Small intestine (tissue), 4 donors: Measurements from ENCODE around the gene CTF1. TPM values are rescaled to one million over a fixed set of nuclear protein-coding genes. Genes with fewer than 3 reads are reported as not detected.

Experiments
- polyA plus RNA-seq, 4 donors: library from polyadenylated mRNA; stranded (reverse) in 3 of 4; unstranded in 1 of 4; fragments of 200-250 nt in 3 of 4; fragments of 120-200 nt in 1 of 4; gene quantifications; one replicate each; pipeline versions ENCODE4 v1.2.1 to v1.2.3, GENCODE V29; 2013
- donor health status: healthy with polysubstance abuse.
- donor health status: Bipolar disorder and iron deficiency.
- donor health status: healthy.

The CTF1 gene
- polyA plus RNA-seq, 4 donors: 1.1 to 3.0 TPM; not detected in 2

Other genes with a start within 250 kb of the CTF1 start
- 100 to 1,000 TPM in 2 of 4 donors, 10 to 100 TPM in 2; 32.1 to 131 (median 82.5) TPM for gene PRR14, start 245.7 kb upstream of the CTF1 start, polyA plus RNA-seq
- 10 to 100 TPM; 36.2 to 94.6 (median 47.6) TPM for gene FBRS, start 238.2 kb upstream of the CTF1 start, polyA plus RNA-seq
- 10 to 100 TPM in 2 of 4 donors, 1 to 10 TPM in 2; 1.6 to 36.8 (median 13.7) TPM for gene SRCAP, start 197.4 kb upstream of the CTF1 start, polyA plus RNA-seq
- 10 to 100 TPM; 31.2 to 46.5 (median 35.7) TPM for gene PHKG2, start 148.2 kb upstream of the CTF1 start, polyA plus RNA-seq
- gene CFAP119, start 134.6 kb upstream of the CTF1 start, polyA plus RNA-seq: 1 to 10 TPM; 2.4 to 6.5 (median 5.1) TPM
- gene RNF40, start 134.3 kb upstream of the CTF1 start, polyA plus RNA-seq: 10 to 100 TPM; 55.9 to 84.9 (median 58.1) TPM
- gene ZNF629, start 109.4 kb upstream of the CTF1 start, polyA plus RNA-seq: 10 to 100 TPM in 1 of 4 donors, 1 to 10 TPM in 3; 3.4 to 17.5 (median 5.8) TPM
- 10 to 100 TPM; 23.7 to 33.2 (median 30.5) TPM for gene BCL7C, start 2.5 kb upstream of the CTF1 start, polyA plus RNA-seq
- gene FBXL19, start 27.0 kb downstream of the CTF1 start, polyA plus RNA-seq: 10 to 100 TPM in 2 of 4 donors, 1 to 10 TPM in 2; 8.7 to 26.3 (median 13.4) TPM
- gene ORAI3, start 52.5 kb downstream of the CTF1 start, polyA plus RNA-seq: 10 to 100 TPM in 2 of 4 donors, 1 to 10 TPM in 2; 6.2 to 38.1 (median 8.6) TPM
- 10 to 100 TPM in 2 of 4 donors, 1 to 10 TPM in 2; 6.9 to 11.4 (median 9.0) TPM for gene SETD1A, start 61.1 kb downstream of the CTF1 start, polyA plus RNA-seq
- 10 to 100 TPM; 15.9 to 48.9 (median 23.2) TPM for gene HSD3B7, start 88.6 kb downstream of the CTF1 start, polyA plus RNA-seq
- 1 to 10 TPM in 1 of 4 donors, under 1 TPM in 1, not detected in 2; 0.64 to 1.5 TPM for gene STX1B, start 114.0 kb downstream of the CTF1 start, polyA plus RNA-seq
- 100 to 1,000 TPM in 2 of 4 donors, 10 to 100 TPM in 2; 64.6 to 115 (median 91.5) TPM for gene STX4, start 136.9 kb downstream of the CTF1 start, polyA plus RNA-seq
- gene ZNF668, start 177.6 kb downstream of the CTF1 start, polyA plus RNA-seq: 10 to 100 TPM in 2 of 4 donors, 1 to 10 TPM in 2; 5.4 to 12.2 (median 10.1) TPM
- 10 to 100 TPM in 2 of 4 donors, 1 to 10 TPM in 2; 3.0 to 14.0 (median 7.3) TPM for gene ZNF646, start 177.8 kb downstream of the CTF1 start, polyA plus RNA-seq
- gene PRSS53, start 192.3 kb downstream of the CTF1 start, polyA plus RNA-seq: 1 to 10 TPM; 1.2 to 4.7 (median 1.7) TPM
- gene VKORC1, start 198.2 kb downstream of the CTF1 start, polyA plus RNA-seq: 10 to 100 TPM; 54.4 to 87.8 (median 80.6) TPM
- 10 to 100 TPM; 23.8 to 30.5 (median 27.6) TPM for gene BCKDK, start 211.8 kb downstream of the CTF1 start, polyA plus RNA-seq
- gene KAT8, start 221.1 kb downstream of the CTF1 start, polyA plus RNA-seq: 10 to 100 TPM; 43.7 to 57.1 (median 44.0) TPM
- 100 to 1,000 TPM; 220 to 393 (median 292) TPM for gene PRSS8, start 239.1 kb downstream of the CTF1 start, polyA plus RNA-seq